A549 (cell line): ENCODE data around the gene ORC1. TPM values are rescaled to one million over a fixed set of nuclear protein-coding genes. Genes with fewer than 3 reads are reported as not detected.

Experiments used
- ATAC-seq, 2 experiments: fragments of 200-7000 bp in 1 of 2; fragments of >200 bp in 1 of 2; cut with Nextera tagmentation in 1 of 2; cut with Tn5 transposase in 1 of 2; 3 replicates each; pipeline versions ENCODE4 v1.8.0 to v1.9.1; 2018 to 2020; ENCODE audit warnings: mild to moderate bottlenecking in 1 of 2, moderate library complexity in 1 of 2
- CTCF ChIA-PET: fragments of 300-600 bp; sonication (Branson Sonifier 250); formaldehyde crosslinking; extraction: SDS; loops from one replicate; lab custom pipeline; 2021; ENCODE audit warnings: antibody characterized with exemption, inconsistent platforms; lab: Yijun Ruan, JAX
- POLR2A ChIA-PET: fragments of 350-600 bp; formaldehyde crosslinking; extraction: SDS; loops from one replicate; lab custom pipeline; 2021; ENCODE audit warnings: antibody characterized with exemption, inconsistent platforms; lab: Yijun Ruan, JAX
- DNase-seq, 2 experiments: peaks; one replicate each; pipeline versions ENCODE4 v3.0.0 to v3.0.0-alpha.2; 2011 to 2016; ENCODE audit warnings: low read depth in 1 of 2, low spot score in 1 of 2
- FAIRE-seq: peaks from 2 replicates; lab custom pipeline; 2011; peaks lifted over from hg19 to GRCh38; lab: Jason Lieb, UNC
- H3K27ac ChIP-seq, 2 experiments: fragments of >200 bp; sonication (Bioruptor Twin); formaldehyde crosslinking; 3 replicates each; pipeline ENCODE4 v1.5.1; 2016 to 2017
- H3K4me1 ChIP-seq: fragments of >200 bp; sonication (Bioruptor Twin); formaldehyde crosslinking; 3 replicates; pipeline ENCODE4 v1.6.1; 2016
- H3K4me2 ChIP-seq: fragments of >200 bp; sonication (Bioruptor Twin); formaldehyde crosslinking; 3 replicates; pipeline ENCODE4 v1.6.1; 2016
- H3K4me3 ChIP-seq: fragments of >200 bp; sonication (Bioruptor Twin); formaldehyde crosslinking; 3 replicates; pipeline ENCODE4 v1.5.1; 2016
- H3K9me3 ChIP-seq: fragments of >200 bp; sonication (Bioruptor Twin); formaldehyde crosslinking; 3 replicates; pipeline ENCODE4 v1.6.1; 2016
- BCL3 ChIP-seq: fragments of >200 bp; sonication (Bioruptor Twin); formaldehyde crosslinking; IDR thresholded peaks from 3 replicates; pipeline ENCODE4 v1.6.1; 2016
- CTCF ChIP-seq: fragments of >200 bp; sonication (Bioruptor Twin); formaldehyde crosslinking; IDR thresholded peaks from 3 replicates; pipeline ENCODE4 v1.5.1; 2016
- E2F6 ChIP-seq: IDR thresholded peaks from 2 replicates; pipeline ENCODE4 v1.6.1; 2012; ENCODE audit warnings: low read depth, borderline replicate concordance
- ESRRA ChIP-seq: fragments of 150-350 bp; IDR thresholded peaks from 2 replicates; pipeline ENCODE4 v1.6.1; 2014; ENCODE audit warnings: mild to moderate bottlenecking, low read length, borderline replicate concordance
- FOXS1 ChIP-seq: fragments of 250-450 bp; sonication (Bioruptor Pico); IDR thresholded peaks from 2 replicates; pipeline ENCODE4 v1.5.0; 2020; ENCODE audit warnings: mild to moderate bottlenecking, moderate library complexity
- HOXA7 ChIP-seq: fragments of 250-450 bp; sonication (Bioruptor Pico); IDR thresholded peaks from 2 replicates; pipeline ENCODE4 v1.5.0; 2020; ENCODE audit warnings: mild to moderate bottlenecking, moderate library complexity
- HOXB13 ChIP-seq: fragments of 250-450 bp; sonication (Bioruptor Pico); IDR thresholded peaks from 2 replicates; pipeline ENCODE4 v1.5.0; 2020; ENCODE audit warnings: low read depth, mild to moderate bottlenecking, moderate library complexity
- HOXB5 ChIP-seq: fragments of 250-450 bp; sonication (Bioruptor Pico); IDR thresholded peaks from 2 replicates; pipeline ENCODE4 v1.5.0; 2020; ENCODE audit warnings: mild to moderate bottlenecking, moderate library complexity
- KDM5A ChIP-seq: fragments of 200-600 bp; sonication (generic); IDR thresholded peaks from 2 replicates; pipeline ENCODE4 v1.6.1; 2016; ENCODE audit warnings: antibody characterized with exemption, mild to moderate bottlenecking
- MAFK ChIP-seq: fragments of 450-650 bp; IDR thresholded peaks from 2 replicates; pipeline ENCODE4 v1.6.1; 2014; ENCODE audit not compliant: partially characterized antibody
- MAZ ChIP-seq: fragments of 150-350 bp; IDR thresholded peaks from 2 replicates; pipeline ENCODE4 v1.6.1; 2014; ENCODE audit warnings: antibody characterized with exemption, low read depth, low read length, borderline replicate concordance
- PBX3 ChIP-seq: IDR thresholded peaks from 2 replicates; pipeline ENCODE4 v1.6.1; 2012
- SREBF2 ChIP-seq: fragments of 450-650 bp; IDR thresholded peaks from 2 replicates; pipeline ENCODE4 v1.6.1; 2014; ENCODE audit warnings: mild to moderate bottlenecking, moderate library complexity
- TP53 ChIP-seq: fragments of 250-450 bp; sonication (Bioruptor Pico); IDR thresholded peaks from 2 replicates; pipeline ENCODE4 v1.5.0; 2021; ENCODE audit warnings: mild to moderate bottlenecking, moderate library complexity
- ZNF302 ChIP-seq: fragments of 250-450 bp; sonication (Bioruptor Pico); IDR thresholded peaks from 2 replicates; pipeline ENCODE4 v1.9.0; 2021; ENCODE audit warnings: inconsistent platforms, mild to moderate bottlenecking, moderate library complexity
- WGBS: methylation state at CpG from one replicate; pipeline ENCODE4 v1.1.6; 2017; ENCODE audit errors: missing lambda C conversion rate; 5-methylcytosine and 5-hydroxymethylcytosine counted together
- polyA plus RNA-seq, 4 experiments: library from polyadenylated mRNA; depleted of rRNA in 3 of 4; stranded (reverse); fragments of >200 nt; fragmentation: RNase III in 1 of 4; extraction: RNeasy Plus Mini Kit Qiagen cat#74134 plus additional on column Dnase treatment in 1 of 4; gene quantifications; 2 replicates in 3 of 4; 3 replicates in 1 of 4; pipeline ENCODE4 v1.2.3, GENCODE V29; 2011 to 2017
- TF ChIP-seq, protein P1 (sequence below): fragments of 250-450 bp; sonication (Bioruptor Pico); IDR thresholded peaks from 2 replicates; pipeline ENCODE4 v1.5.0; 2021; ENCODE audit warnings: mild to moderate bottlenecking, moderate library complexity, borderline replicate concordance

The ORC1 gene
- polyA plus RNA-seq, 2 of the 4 experiments (the other 2 are of a cell fraction): 18.9 to 19.1 TPM

GRCh38 chr1:52360595-52360968 lies 43.6 kb downstream of the ORC1 start:
- ChIA-PET CTCF (no interaction called here), POLR2A (no interaction called here)
- no peak overlapping the region for H3K4me3 ChIP-seq
- no peak for ATAC-seq
- H3K4me2 ChIP-seq: no peak overlapping the region
- no peak for DNase-seq
- no peaks in the 10 kb centered on the region for H3K9me3 ChIP-seq
- H3K4me1 ChIP-seq: peaks cover 16% of the 10 kb centered on the region
- WGBS: 100% methylated on average over 1 of the region's 7 CpGs
- no peak overlapping the region for H3K27ac ChIP-seq
- FAIRE-seq: no peak
- TF ChIP-seq TP53 (CRISPR knock-in tag) (no peak), PBX3 (no peak), HOXB5 (no peak), FOXS1 (CRISPR knock-in tag) (no peak)
- TF ChIP-seq, all 56 proteins: peak for 0

DNA sequence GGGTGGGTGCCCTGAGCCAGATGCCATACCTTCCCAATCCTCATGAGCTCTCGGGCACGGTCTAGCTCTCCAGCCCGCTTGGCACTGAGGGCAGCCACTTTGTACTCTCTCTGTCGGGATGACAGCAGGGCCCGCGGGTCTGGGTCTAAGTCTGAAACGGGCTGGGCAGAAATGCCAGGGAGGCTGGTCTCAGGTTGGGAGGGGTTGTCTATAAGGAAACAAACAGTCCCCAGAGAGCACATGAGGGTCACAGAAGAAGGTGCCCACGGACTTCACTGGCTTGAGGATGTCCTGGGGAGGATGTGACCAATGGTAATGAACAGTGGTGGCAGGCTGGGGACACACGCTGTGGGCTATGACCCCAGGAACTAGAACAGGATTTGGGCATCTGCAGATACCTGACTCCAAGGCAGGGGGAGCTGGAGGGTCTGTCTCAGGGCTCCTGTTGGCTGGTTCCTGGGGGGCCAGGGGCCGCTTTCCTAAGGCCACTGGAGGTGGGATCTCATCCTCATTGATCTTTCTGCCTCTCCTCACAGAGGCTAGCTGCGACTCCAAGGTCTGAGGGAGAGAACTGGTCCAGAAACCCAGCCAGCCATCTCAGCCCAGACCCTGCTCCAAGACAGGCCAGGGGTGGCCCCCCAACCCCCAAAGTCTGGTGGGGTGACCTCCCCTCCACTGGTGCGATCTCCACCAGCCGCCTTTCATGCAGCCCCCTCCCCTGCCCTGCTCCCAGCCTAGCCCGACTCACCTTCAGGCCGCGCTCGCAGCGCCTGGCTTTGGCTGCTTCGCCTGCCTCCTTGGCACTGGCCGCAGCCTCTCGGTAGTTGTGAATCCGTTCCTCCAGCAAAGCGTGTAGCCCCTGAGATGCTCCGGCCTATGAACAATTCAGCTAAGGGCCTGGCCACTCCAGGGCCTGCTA lies 44.3 kb downstream of the ORC1 start:
- H3K4me2 ChIP-seq: no peak overlapping the region
- no peak overlapping the region for H3K27ac ChIP-seq
- no peak overlapping the region for H3K4me3 ChIP-seq
- 87% methylated on average over 9 of the region's 24 CpGs for WGBS
- no peaks in the 10 kb centered on the region for H3K9me3 ChIP-seq
- POLR2A ChIA-PET: no interaction called here
- CTCF ChIA-PET: interaction anchor here (1.4 kb wide), 1 partner anchor 11 kb away, joined by 5 read pairs; no protein-coding TSS in a partner anchor
- no peak for FAIRE-seq
- TF ChIP-seq ZNF302 (CRISPR knock-in tag): no peak
- TF ChIP-seq ESRRA: no peak
- no peak for TF ChIP-seq SREBF2
- no peak for TF ChIP-seq HOXA7 (CRISPR knock-in tag)
- no peak for TF ChIP-seq KDM5A
- TF ChIP-seq, all 56 proteins: peak for 0
- DNase-seq (no peak), ATAC-seq (peak in 1 of 2 experiments; percentile 14; a peak in 1 of 6 replicates)
- H3K4me1 ChIP-seq: peaks cover 15% of the 10 kb centered on the region

- whole genome bisulfite sequencing: 100% methylated on average over 14 of the region's 18 CpGs
- ATAC-seq (no peak), DNase-seq (no peak), FAIRE-seq (no peak)
- ChIA-PET CTCF (interaction anchor here (1.4 kb wide), 1 partner anchor 10 kb away, joined by 5 read pairs; no protein-coding TSS in a partner anchor), POLR2A (no interaction called here)
- H3K4me1 ChIP-seq: peaks cover 5% of the 10 kb centered on the region; the same call in 2 of the 3 replicates
- TF ChIP-seq CTCF (no peak), ESRRA (no peak), MAZ (no peak), MAFK (no peak), HOXB13 (CRISPR knock-in tag) (no peak), E2F6 (no peak), ZNF302 (CRISPR knock-in tag) (no peak), BCL3 (no peak)
- TF ChIP-seq, protein P1, sequence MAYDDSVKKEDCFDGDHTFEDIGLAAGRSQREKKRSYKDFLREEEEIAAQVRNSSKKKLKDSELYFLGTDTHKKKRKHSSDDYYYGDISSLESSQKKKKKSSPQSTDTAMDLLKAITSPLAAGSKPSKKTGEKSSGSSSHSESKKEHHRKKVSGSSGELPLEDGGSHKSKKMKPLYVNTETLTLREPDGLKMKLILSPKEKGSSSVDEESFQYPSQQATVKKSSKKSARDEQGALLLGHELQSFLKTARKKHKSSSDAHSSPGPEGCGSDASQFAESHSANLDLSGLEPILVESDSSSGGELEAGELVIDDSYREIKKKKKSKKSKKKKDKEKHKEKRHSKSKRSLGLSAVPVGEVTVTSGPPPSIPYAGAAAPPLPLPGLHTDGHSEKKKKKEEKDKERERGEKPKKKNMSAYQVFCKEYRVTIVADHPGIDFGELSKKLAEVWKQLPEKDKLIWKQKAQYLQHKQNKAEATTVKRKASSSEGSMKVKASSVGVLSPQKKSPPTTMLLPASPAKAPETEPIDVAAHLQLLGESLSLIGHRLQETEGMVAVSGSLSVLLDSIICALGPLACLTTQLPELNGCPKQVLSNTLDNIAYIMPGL (CRISPR knock-in tag): no peak
- H3K9me3 ChIP-seq: no peaks in the 10 kb centered on the region
- no peak overlapping the region for H3K4me2 ChIP-seq
- H3K4me3 ChIP-seq: no peak overlapping the region
- no peak overlapping the region for H3K27ac ChIP-seq
Measured at GRCh38 chr1:52358851-52359497, 45.2 kb downstream of the ORC1 start.
